Measurements from ENCODE around the gene PLEKHM3.

The PLEKHM3 gene

GRCh38 chr2:207801259-207801658 lies 224.1 kb downstream of the PLEKHM3 start:
- CTCF ChIA-PET = interaction anchor here (0.6 kb wide), 2 partner anchors 13 to 54 kb away, joined by 3 to 7 read pairs; no protein-coding TSS in a partner anchor
- POLR2A ChIA-PET = interaction anchor here (0.6 to 0.7 kb wide), 3 partner anchors 117 to 1542 kb away, joined by 3 to 5 read pairs (median 4); no protein-coding TSS in a partner anchor

GRCh38 chr2:207796585-207797350 lies 228.6 kb downstream of the PLEKHM3 start:
- ChIA-PET CTCF (interaction anchor here (0.7 to 1.2 kb wide), 3 partner anchors 51 to 244 kb away, joined by 4 to 11 read pairs (median 5); no protein-coding TSS in a partner anchor), POLR2A (interaction anchor here (0.5 to 1.6 kb wide), 4 partner anchors 25 to 1829 kb away, joined by 3 to 14 read pairs (median 4); partner anchors contain the start of gene FZD5)
- Histone ChIP-seq H3K9me3 (ENCODE audit: control insufficient read depth, insufficient read depth, low read depth, low read length) (no peaks in the 10 kb centered on the region), H3K27ac (ENCODE audit: extremely low read depth, low read depth, low read length) (peak overlapping the region; percentile 87), H3K36me3 (ENCODE audit: control insufficient read depth in 2 of 2, insufficient read depth in 1 of 2, low read length in 2 of 2) (no peaks in the 10 kb centered on the region), H3K4me3 (ENCODE audit: low read depth, low read length) (no peak overlapping the region), H3K4me1 (ENCODE audit: control insufficient read depth, insufficient read depth, low read length) (peaks cover 16% of the 10 kb centered on the region)
- TF ChIP-seq ZNF658 (tag by site-specific recombination; IDR thresholded peaks at IDR 0.05) (no peak), ZNF146 (tag by site-specific recombination; IDR thresholded peaks at IDR 0.05) (no peak), ZNF202 (tag by site-specific recombination; IDR thresholded peaks at IDR 0.05; ENCODE audit: borderline replicate concordance) (no peak), ZNF350 (tag by site-specific recombination; IDR thresholded peaks at IDR 0.05) (no peak), KLF8 (tag by site-specific recombination; IDR thresholded peaks at IDR 0.05) (peak; percentile 37; the same call in 1 of the 2 replicates), ZBTB26 (tag by site-specific recombination; optimal IDR thresholded peaks at IDR 0.05) (no peak), GLI2 (tag by site-specific recombination; IDR thresholded peaks at IDR 0.05; ENCODE audit: borderline replicate concordance, low read depth) (no peak), ATF2 (tag by site-specific recombination; IDR thresholded peaks at IDR 0.05; ENCODE audit: low read depth) (no peak), ZBTB21 (tag by site-specific recombination; IDR thresholded peaks at IDR 0.05) (no peak), GFI1B (tag by site-specific recombination; IDR thresholded peaks at IDR 0.05) (peak; percentile 87; the same call in 1 of the 2 replicates), EGR2 (tag by site-specific recombination; IDR thresholded peaks at IDR 0.05; ENCODE audit: low read depth) (no peak), ZNF433 (tag by site-specific recombination; IDR thresholded peaks at IDR 0.05; ENCODE audit: low read depth) (no peak), ZNF280C (tag by site-specific recombination; IDR thresholded peaks at IDR 0.05) (no peak), OVOL3 (tag by site-specific recombination; IDR thresholded peaks at IDR 0.05) (no peak), ZNF473 (tag by site-specific recombination; IDR thresholded peaks at IDR 0.05) (no peak), ZSCAN30 (tag by site-specific recombination; IDR thresholded peaks at IDR 0.05) (no peak), ZNF266 (tag by site-specific recombination; IDR thresholded peaks at IDR 0.05; ENCODE audit: low read depth) (no peak), ZNF596 (tag by site-specific recombination; IDR thresholded peaks at IDR 0.05) (0 out of 2 replicates have a peak, but pooled peaks have one; percentile 8), ZSCAN16 (tag by site-specific recombination; IDR thresholded peaks at IDR 0.05) (peak; percentile 69; the same call in 1 of the 2 replicates)

More at GRCh38 chr2:207801259-207801658, 224.1 kb downstream of the PLEKHM3 start:
- no peak overlapping the region for H3K4me3 ChIP-seq (ENCODE audit: low read depth, low read length)
- no peaks in the 10 kb centered on the region for H3K9me3 ChIP-seq (ENCODE audit: control insufficient read depth, insufficient read depth, low read depth, low read length)
- H3K4me1 ChIP-seq (ENCODE audit: control insufficient read depth, insufficient read depth, low read length) = peaks cover 12% of the 10 kb centered on the region
- TF ChIP-seq ZBTB44 (tag by site-specific recombination; IDR thresholded peaks at IDR 0.05) (peak; percentile 87), ZFHX2 (tag by site-specific recombination; conservative IDR thresholded peaks at IDR 0.05) (no peak), PRDM6 (tag by site-specific recombination; IDR thresholded peaks at IDR 0.05) (0 out of 2 replicates have a peak, but pooled peaks have one; percentile 19)
- peak overlapping the region; percentile 6; the same call in 1 of the 2 replicates for H3K27ac ChIP-seq (ENCODE audit: extremely low read depth, low read depth, low read length)
- H3K36me3 ChIP-seq (ENCODE audit: control insufficient read depth in 2 of 2, insufficient read depth in 1 of 2, low read length in 2 of 2) = no peaks in the 10 kb centered on the region
